ENCODE data around the gene FAM133A. TPM values are rescaled to one million over a fixed set of nuclear protein-coding genes. Genes with fewer than 3 reads are reported as not detected.

The FAM133A gene
- total RNA-seq, result not detected

DNA sequence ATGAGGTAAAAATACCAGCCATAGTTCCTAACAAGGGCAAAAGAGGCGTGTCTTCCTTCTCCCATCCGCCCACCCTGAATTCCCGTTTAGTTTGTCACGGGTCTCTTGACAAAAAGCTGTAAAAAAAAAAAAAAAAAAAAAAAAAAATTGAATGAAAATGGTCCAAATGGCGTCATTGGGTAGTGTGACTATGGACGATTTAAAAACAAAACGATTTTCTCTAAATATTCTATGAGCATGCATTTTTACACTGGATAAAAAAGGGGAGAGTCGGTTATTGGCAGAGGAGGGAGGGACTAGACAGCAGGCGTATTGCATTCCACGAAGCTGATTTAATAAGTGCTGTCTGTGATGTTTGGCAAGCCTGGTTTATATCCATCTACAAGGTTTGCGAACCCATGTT lies at the start of gene FAM133A:
TSS of gene FAM133A (plus strand) at position 338 of the 403 bp plus-strand sequence. CDS start 35,214 bp downstream, outside the sequence.

GRCh38 chrX:93673056-93673868 lies 744 bp upstream of the FAM133A start, which contains the start of gene NAP1L3:
TSS of gene NAP1L3 (minus strand) at chrX:93673578. CDS start at chrX:93673304, 274 bp downstream.

Other genes with a start within 250 kb of the FAM133A start
- gene NAP1L3, start 628 bp upstream of the FAM133A start, total RNA-seq, result 6.4 TPM